Measurements from ENCODE around the gene STH.

GRCh38 chr17:45989759-45990158, 9.3 kb upstream of the STH start:
- TF ChIP-seq CTCF (conservative IDR thresholded peaks at IDR 0.05 in 1 of 2, IDR thresholded peaks at IDR 0.05 in 1 of 2; ENCODE audit: low read depth in 1 of 2, low read length in 2 of 2) (no peak), EZH2 (IDR thresholded peaks at IDR 0.05; ENCODE audit: low read length, missing control alignments) (no peak)
